Panc1 (cell line): Measurements from ENCODE around the gene EPHB6. TPM values are rescaled to one million over a fixed set of nuclear protein-coding genes. Genes with fewer than 3 reads are reported as not detected.

Source experiments
- ATAC-seq: fragments of 200-7000 bp; cut with Tn5 transposase; 2 replicates; pipeline ENCODE4 v1.9.1; 2020; ENCODE audit warnings: mild to moderate bottlenecking, moderate library complexity
- BruUV-seq: library from RNA; stranded (reverse); fragments of 400-500 nt; replicated peaks from 2 replicates; lab custom pipeline; 2021; lab: Mats Ljungman, UMichigan
- CTCF ChIA-PET: fragments of 300-600 bp; sonication (Branson Sonifier 250); formaldehyde crosslinking; loops from one replicate; lab custom pipeline; 2022; ENCODE audit warnings: antibody characterized with exemption; lab: Charles Lee
- POLR2A ChIA-PET: fragments of 300-600 bp; sonication (Branson Sonifier 250); formaldehyde crosslinking; loops from one replicate; lab custom pipeline; 2022; ENCODE audit warnings: antibody characterized with exemption; lab: Charles Lee
- DNase-seq: peaks from one replicate; pipeline ENCODE4 v3.0.0-alpha.2; 2010; ENCODE audit warnings: low read depth, low spot score
- H3K27ac ChIP-seq: 2 replicates; pipeline ENCODE4 v1.5.1; 2011; ENCODE audit warnings: mild to moderate bottlenecking, low read length, inconsistent platforms
- H3K27me3 ChIP-seq: fragments of 200-500 bp; sonication (Bioruptor generic); 2 replicates; pipeline ENCODE4 v1.6.0; 2014; ENCODE audit warnings: low read length, inconsistent platforms; ENCODE audit not compliant: control insufficient read depth, insufficient read depth
- H3K36me3 ChIP-seq: fragments of 200-500 bp; sonication (Bioruptor generic); 2 replicates; pipeline ENCODE4 v1.5.1; 2014; ENCODE audit warnings: inconsistent platforms, mild to moderate bottlenecking, low read length, moderate library complexity; ENCODE audit not compliant: control insufficient read depth, insufficient read depth
- H3K4me1 ChIP-seq: 2 replicates; pipeline ENCODE4 v1.5.1; 2011; ENCODE audit warnings: inconsistent platforms, mild to moderate bottlenecking, low read length, moderate library complexity; ENCODE audit not compliant: control insufficient read depth, insufficient read depth
- H3K4me3 ChIP-seq, 2 experiments: 2 replicates each; pipeline ENCODE4 v1.5.1; 2011 to 2012; ENCODE audit warnings: low read depth in 2 of 2, low read length in 2 of 2, mild to moderate bottlenecking in 2 of 2, inconsistent platforms in 1 of 2, moderate library complexity in 1 of 2
- H3K9me3 ChIP-seq: fragments of 200-500 bp; sonication (Bioruptor generic); 2 replicates; pipeline ENCODE4 v1.5.1; 2014; ENCODE audit warnings: low read depth, mild to moderate bottlenecking, inconsistent platforms, low read length, moderate library complexity; ENCODE audit not compliant: control insufficient read depth, insufficient read depth
- POLR2AphosphoS5 ChIP-seq: IDR thresholded peaks from 2 replicates; pipeline ENCODE4 v1.6.1; 2012; ENCODE audit warnings: mild to moderate bottlenecking, low read depth, low read length, moderate library complexity
- SIN3A ChIP-seq: IDR thresholded peaks from 2 replicates; pipeline ENCODE4 v1.6.1; 2012; ENCODE audit warnings: low read depth, mild to moderate bottlenecking, low read length, moderate library complexity, borderline replicate concordance; ENCODE audit not compliant: insufficient read depth
- TCF7L2 ChIP-seq: IDR thresholded peaks from 2 replicates; pipeline ENCODE4 v1.6.1; 2011; ENCODE audit warnings: mild to moderate bottlenecking, low read depth, low read length, inconsistent platforms
- in situ Hi-C: cut with HindIII; loops from 2 replicates; pipeline ENCODE4 v1.10.0; 2016; ENCODE audit warnings: low sequenced_read_pairs, low pct_unique_long_range_greater_than_20kb
- intact Hi-C: fragments of 100-400 bp; cut with micrococcal nuclease; formaldehyde crosslinking; loops from one replicate; pipeline ENCODE4 v1.10.0; 2022; ENCODE audit not compliant: unreplicated experiment
- total RNA-seq: library from RNA; stranded (reverse); gene quantifications from one replicate; pipeline ENCODE4 v1.2.1, GENCODE V29; 2021; ENCODE audit not compliant: unreplicated experiment
- TF ChIP-seq, protein P1 (sequence below), 2 experiments: IDR thresholded peaks; 2 replicates each; pipeline ENCODE4 v1.6.1; 2011 to 2012; ENCODE audit warnings: low read depth in 2 of 2, control low read depth in 1 of 2, low read length in 1 of 2, mild to moderate bottlenecking in 1 of 2, moderate library complexity in 1 of 2; ENCODE audit not compliant: insufficient read depth in 1 of 2
- TF ChIP-seq, protein P2 (sequence below): fragments of 450-650 bp; IDR thresholded peaks from 2 replicates; pipeline ENCODE4 v1.5.1; 2017; ENCODE audit warnings: mild to moderate bottlenecking

EPHB6 gene
- total RNA-seq, 1 experiment from 2014 or later, result 0.54 TPM

DNA sequence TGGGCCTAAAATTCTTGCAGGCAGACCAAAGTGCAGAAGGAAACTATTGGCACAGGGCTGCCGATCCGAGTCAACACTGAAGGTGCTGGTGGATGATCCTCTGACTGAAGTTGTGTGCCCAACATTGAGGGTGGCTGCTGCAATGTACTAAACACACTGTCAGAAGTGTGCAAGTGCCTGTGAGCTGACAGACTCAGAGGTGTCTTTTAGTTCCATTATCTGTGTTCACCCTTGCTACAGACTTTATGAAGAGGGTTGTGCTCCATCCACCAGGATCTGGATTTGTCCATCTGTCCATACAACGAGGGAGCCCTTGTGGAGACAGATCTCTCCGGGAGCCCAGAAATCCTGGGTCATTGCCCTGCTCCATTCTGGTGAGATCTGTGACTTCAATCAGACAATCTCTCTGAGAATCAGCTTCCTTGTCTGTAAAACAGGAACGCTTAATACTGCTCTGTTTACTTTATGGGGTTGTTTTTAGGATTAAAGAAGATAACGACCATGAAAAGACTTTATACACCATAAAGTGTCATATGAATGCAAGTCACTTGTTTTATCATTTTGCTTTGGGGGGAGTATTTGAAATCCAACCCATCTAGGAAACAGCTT, 40.2 kb downstream of the EPHB6 start:
- in situ Hi-C loops, result no loop called here
- no peak for DNase-seq
- H3K36me3 ChIP-seq, result no peaks in the 10 kb centered on the region
- no peaks in the 10 kb centered on the region; the same call in 1 of the 2 replicates for H3K27me3 ChIP-seq
- H3K4me3 ChIP-seq, result no peak overlapping the region
- no peak overlapping the region for H3K27ac ChIP-seq
- TF ChIP-seq, protein P1, sequence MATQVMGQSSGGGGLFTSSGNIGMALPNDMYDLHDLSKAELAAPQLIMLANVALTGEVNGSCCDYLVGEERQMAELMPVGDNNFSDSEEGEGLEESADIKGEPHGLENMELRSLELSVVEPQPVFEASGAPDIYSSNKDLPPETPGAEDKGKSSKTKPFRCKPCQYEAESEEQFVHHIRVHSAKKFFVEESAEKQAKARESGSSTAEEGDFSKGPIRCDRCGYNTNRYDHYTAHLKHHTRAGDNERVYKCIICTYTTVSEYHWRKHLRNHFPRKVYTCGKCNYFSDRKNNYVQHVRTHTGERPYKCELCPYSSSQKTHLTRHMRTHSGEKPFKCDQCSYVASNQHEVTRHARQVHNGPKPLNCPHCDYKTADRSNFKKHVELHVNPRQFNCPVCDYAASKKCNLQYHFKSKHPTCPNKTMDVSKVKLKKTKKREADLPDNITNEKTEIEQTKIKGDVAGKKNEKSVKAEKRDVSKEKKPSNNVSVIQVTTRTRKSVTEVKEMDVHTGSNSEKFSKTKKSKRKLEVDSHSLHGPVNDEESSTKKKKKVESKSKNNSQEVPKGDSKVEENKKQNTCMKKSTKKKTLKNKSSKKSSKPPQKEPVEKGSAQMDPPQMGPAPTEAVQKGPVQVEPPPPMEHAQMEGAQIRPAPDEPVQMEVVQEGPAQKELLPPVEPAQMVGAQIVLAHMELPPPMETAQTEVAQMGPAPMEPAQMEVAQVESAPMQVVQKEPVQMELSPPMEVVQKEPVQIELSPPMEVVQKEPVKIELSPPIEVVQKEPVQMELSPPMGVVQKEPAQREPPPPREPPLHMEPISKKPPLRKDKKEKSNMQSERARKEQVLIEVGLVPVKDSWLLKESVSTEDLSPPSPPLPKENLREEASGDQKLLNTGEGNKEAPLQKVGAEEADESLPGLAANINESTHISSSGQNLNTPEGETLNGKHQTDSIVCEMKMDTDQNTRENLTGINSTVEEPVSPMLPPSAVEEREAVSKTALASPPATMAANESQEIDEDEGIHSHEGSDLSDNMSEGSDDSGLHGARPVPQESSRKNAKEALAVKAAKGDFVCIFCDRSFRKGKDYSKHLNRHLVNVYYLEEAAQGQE (IDR thresholded peaks at IDR 0.05; ENCODE audit: insufficient read depth in 1 of 2, low read depth in 2 of 2, low read length in 1 of 2), result no peak
- TF ChIP-seq, protein P2, sequence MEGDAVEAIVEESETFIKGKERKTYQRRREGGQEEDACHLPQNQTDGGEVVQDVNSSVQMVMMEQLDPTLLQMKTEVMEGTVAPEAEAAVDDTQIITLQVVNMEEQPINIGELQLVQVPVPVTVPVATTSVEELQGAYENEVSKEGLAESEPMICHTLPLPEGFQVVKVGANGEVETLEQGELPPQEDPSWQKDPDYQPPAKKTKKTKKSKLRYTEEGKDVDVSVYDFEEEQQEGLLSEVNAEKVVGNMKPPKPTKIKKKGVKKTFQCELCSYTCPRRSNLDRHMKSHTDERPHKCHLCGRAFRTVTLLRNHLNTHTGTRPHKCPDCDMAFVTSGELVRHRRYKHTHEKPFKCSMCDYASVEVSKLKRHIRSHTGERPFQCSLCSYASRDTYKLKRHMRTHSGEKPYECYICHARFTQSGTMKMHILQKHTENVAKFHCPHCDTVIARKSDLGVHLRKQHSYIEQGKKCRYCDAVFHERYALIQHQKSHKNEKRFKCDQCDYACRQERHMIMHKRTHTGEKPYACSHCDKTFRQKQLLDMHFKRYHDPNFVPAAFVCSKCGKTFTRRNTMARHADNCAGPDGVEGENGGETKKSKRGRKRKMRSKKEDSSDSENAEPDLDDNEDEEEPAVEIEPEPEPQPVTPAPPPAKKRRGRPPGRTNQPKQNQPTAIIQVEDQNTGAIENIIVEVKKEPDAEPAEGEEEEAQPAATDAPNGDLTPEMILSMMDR, result no peak
- TF ChIP-seq SIN3A (no peak), TCF7L2 (no peak), POLR2AphosphoS5 (no peak)
- CTCF ChIA-PET, result no interaction called here
- POLR2A ChIA-PET, result no interaction called here
- no peaks in the 10 kb centered on the region for H3K4me1 ChIP-seq
- no TSS peak for BruUV-seq
- H3K9me3 ChIP-seq, result no peaks in the 10 kb centered on the region
- intact Hi-C loops, result no loop called here
- ATAC-seq, result no peak

- POLR2A ChIA-PET, result no interaction called here
- in situ Hi-C loops (no loop called here), intact Hi-C loops (no loop called here)
- H3K27ac ChIP-seq, result no peak overlapping the region
- H3K4me3 ChIP-seq, result no peak overlapping the region
- no peaks in the 10 kb centered on the region for H3K4me1 ChIP-seq
- TF ChIP-seq, protein P1 (IDR thresholded peaks at IDR 0.05; ENCODE audit: insufficient read depth in 1 of 2, low read depth in 2 of 2, low read length in 1 of 2), result no peak
- TF ChIP-seq, protein P2, result no peak
- TF ChIP-seq SIN3A, result no peak
- no peak for TF ChIP-seq TCF7L2
- TF ChIP-seq POLR2AphosphoS5, result no peak
- no peaks in the 10 kb centered on the region for H3K36me3 ChIP-seq
- no TSS peak for BruUV-seq
- DNase-seq (no peak), ATAC-seq (no peak)
- H3K27me3 ChIP-seq, result no peaks in the 10 kb centered on the region; the same call in 1 of the 2 replicates
- no peaks in the 10 kb centered on the region for H3K9me3 ChIP-seq
- CTCF ChIA-PET, result no interaction called here
Observed at GRCh38 chr7:142896151-142896550, 41.3 kb downstream of the EPHB6 start.
